Measurements from ENCODE around the gene RASSF3.
"Not testable (repeated sequence)": the region's sequence is repeated elsewhere in the genome, so short reads cannot be mapped to it uniquely, and the experiment has no call there.

The RASSF3 gene

DNA sequence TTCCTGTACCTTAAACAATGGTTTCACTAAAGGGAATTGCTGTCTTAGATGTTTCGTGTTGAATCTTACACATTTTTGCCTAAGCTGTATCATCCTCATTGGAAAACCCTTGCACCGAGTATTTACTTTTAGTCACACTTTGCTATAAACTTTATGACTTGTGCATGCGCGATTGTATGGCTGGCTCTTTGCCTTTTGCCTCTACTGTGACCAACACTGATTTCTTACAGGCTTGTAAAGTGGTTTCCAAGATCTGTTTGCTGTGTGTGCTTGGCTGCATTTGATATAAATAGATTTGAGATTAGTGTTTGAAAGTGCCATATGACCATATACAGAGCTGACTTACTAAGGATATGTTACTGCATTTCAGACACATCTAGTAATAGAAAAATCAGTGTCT lies 40.5 kb downstream of the RASSF3 start:
- peaks cover 30% of the 10 kb centered on the region for H3K4me1 Mint-ChIP-seq
- H3K27me3 Mint-ChIP-seq (ENCODE audit: low read depth), result no peaks in the 10 kb centered on the region
- H3K4me3 Mint-ChIP-seq, result no peak overlapping the region
- no peaks in the 10 kb centered on the region for H3K36me3 Mint-ChIP-seq (ENCODE audit: low read depth)
- H3K9me3 Mint-ChIP-seq, result no peaks in the 10 kb centered on the region
- H3K27ac Mint-ChIP-seq, result peak overlapping the region in 2 of 3 experiments; percentile 5
- TF ChIP-seq, protein P1, sequence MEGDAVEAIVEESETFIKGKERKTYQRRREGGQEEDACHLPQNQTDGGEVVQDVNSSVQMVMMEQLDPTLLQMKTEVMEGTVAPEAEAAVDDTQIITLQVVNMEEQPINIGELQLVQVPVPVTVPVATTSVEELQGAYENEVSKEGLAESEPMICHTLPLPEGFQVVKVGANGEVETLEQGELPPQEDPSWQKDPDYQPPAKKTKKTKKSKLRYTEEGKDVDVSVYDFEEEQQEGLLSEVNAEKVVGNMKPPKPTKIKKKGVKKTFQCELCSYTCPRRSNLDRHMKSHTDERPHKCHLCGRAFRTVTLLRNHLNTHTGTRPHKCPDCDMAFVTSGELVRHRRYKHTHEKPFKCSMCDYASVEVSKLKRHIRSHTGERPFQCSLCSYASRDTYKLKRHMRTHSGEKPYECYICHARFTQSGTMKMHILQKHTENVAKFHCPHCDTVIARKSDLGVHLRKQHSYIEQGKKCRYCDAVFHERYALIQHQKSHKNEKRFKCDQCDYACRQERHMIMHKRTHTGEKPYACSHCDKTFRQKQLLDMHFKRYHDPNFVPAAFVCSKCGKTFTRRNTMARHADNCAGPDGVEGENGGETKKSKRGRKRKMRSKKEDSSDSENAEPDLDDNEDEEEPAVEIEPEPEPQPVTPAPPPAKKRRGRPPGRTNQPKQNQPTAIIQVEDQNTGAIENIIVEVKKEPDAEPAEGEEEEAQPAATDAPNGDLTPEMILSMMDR (IDR thresholded peaks at IDR 0.05; ENCODE audit: unreplicated experiment in 3 of 3), result no peak

DNA sequence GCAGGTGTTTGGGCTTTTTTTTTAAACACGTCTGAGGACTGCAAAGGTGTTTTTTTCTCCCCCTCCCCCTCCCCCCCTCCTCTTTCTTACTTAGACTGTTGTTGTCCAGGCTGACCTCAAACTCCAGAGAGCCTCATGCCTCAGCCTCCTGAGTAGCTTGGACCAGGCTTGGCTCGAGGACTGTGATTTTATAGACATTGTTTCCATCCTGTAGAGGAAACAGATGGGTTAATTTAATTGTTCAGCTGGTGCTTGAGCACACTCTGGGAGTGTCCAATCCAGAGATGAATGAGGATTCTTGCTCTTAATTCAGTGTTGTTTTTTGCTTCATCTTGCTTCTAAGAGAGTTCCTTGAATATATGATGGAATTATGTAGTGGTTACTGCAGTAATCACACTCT lies 42.1 kb downstream of the RASSF3 start:
- H3K36me3 Mint-ChIP-seq (ENCODE audit: low read depth), result no peaks in the 10 kb centered on the region
- H3K9me3 Mint-ChIP-seq, result no peaks in the 10 kb centered on the region
- no peaks in the 10 kb centered on the region for H3K27me3 Mint-ChIP-seq (ENCODE audit: low read depth)
- H3K4me3 Mint-ChIP-seq, result no peak overlapping the region
- peaks cover 36% of the 10 kb centered on the region for H3K4me1 Mint-ChIP-seq
- TF ChIP-seq, protein P1 (IDR thresholded peaks at IDR 0.05; ENCODE audit: unreplicated experiment in 3 of 3), result no peak
- H3K27ac Mint-ChIP-seq, result no peak overlapping the region

DNA sequence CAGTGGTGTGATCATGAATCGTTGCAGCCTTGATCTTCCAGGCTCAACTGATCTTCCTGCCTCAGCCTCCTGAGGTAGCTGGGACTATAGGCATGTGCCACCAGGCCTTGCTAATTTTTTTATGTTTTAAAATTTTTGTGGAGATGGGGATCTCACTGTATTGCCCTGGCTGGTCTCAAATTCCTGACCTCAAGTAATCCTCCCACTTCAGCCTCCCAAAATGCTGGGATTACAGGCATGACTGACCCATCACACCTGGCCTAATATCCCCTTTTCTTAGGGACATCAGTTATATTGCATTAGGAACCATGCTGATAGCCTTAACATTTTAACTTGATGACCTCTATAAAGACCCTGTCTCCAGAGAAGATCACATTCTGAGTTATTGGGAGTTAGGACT lies 42.8 kb downstream of the RASSF3 start:
- Mint-ChIP-seq H3K4me1 (peaks cover 36% of the 10 kb centered on the region), H3K4me3 (no peak overlapping the region), H3K27ac (no peak overlapping the region), H3K9me3 (no peaks in the 10 kb centered on the region), H3K36me3 (ENCODE audit: low read depth) (no peaks in the 10 kb centered on the region), H3K27me3 (ENCODE audit: low read depth) (no peaks in the 10 kb centered on the region)
- TF ChIP-seq, protein P1 (IDR thresholded peaks at IDR 0.05; ENCODE audit: unreplicated experiment in 3 of 3), result no peak

DNA sequence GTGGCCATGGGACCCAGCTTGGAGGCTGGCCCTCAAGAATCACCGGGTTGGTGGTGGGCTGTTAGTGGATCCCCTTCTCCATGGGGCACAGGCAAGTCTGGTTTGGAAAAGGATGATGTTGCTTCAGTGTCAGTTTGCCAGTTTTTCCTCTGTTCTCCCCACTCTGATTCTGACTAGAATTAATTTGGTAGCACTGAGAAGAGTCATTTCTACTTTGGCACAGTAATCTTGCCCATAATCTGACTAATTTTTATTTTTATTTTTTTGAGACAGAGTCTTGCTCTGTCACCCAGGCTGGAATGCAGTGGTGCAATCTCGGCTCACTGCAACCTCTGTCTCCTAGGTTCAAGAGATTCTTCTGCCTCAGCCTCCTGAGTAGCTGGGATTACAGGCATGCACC lies 43.6 kb downstream of the RASSF3 start:
- H3K36me3 Mint-ChIP-seq (ENCODE audit: low read depth); H3K4me3 Mint-ChIP-seq; H3K27ac Mint-ChIP-seq; H3K9me3 Mint-ChIP-seq; H3K27me3 Mint-ChIP-seq (ENCODE audit: low read depth): not testable (repeated sequence)
- H3K4me1 Mint-ChIP-seq, result peaks cover 41% of the 10 kb centered on the region

DNA sequence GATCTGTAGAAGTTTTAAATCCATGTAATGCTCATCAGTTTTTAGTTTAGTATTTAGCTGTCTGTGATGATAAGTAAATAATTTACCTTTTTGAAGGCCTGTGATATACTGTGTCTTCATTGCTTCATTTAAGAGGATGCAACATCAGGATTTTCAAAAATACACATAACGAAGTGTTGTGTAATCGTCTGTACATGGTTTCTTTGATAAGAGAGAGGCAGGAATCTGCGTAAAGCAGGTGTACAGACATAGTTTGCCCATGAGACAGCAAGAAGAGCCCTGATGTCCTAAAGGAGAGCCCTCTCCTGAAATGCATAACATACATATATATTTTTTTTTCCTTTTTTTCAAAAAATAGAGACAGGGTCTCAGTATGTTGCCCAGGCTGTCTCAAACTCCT lies 44.8 kb downstream of the RASSF3 start:
- Mint-ChIP-seq H3K4me1 (peaks cover 38% of the 10 kb centered on the region), H3K4me3 (no peak overlapping the region), H3K36me3 (ENCODE audit: low read depth) (no peaks in the 10 kb centered on the region), H3K27me3 (ENCODE audit: low read depth) (peaks cover 5% of the 10 kb centered on the region), H3K27ac (no peak overlapping the region), H3K9me3 (no peaks in the 10 kb centered on the region)
- TF ChIP-seq, protein P1 (IDR thresholded peaks at IDR 0.05; ENCODE audit: unreplicated experiment in 3 of 3), result no peak

DNA sequence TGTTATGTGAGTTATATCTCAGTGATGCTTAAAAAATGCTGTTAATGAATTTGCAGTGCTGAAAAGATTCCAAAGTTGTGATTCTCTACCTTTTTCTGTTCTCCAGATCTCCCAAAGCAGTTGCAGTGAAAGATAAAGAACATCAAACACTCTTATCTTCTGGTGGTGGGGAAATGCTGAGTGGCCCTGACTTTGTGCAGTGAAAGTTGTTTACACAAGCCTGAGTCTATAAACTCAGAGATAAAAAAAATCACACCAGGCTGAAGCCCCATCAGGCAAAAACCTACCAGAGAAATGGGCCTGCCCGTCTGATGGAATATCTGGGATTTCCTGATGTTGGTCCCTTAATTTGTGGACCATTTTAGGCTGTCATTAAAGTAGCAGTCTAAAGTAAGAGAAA lies 46.1 kb downstream of the RASSF3 start:
- Mint-ChIP-seq H3K36me3 (ENCODE audit: low read depth) (no peaks in the 10 kb centered on the region), H3K4me1 (peaks cover 38% of the 10 kb centered on the region)
- TF ChIP-seq, protein P1 (IDR thresholded peaks at IDR 0.05; ENCODE audit: unreplicated experiment in 3 of 3), result no peak

More for the DNA sequence above, 46.1 kb downstream of the RASSF3 start:
- no peaks in the 10 kb centered on the region for H3K9me3 Mint-ChIP-seq
- peak overlapping the region in 1 of 3 experiments; percentile 8 for H3K27ac Mint-ChIP-seq
- no peak overlapping the region for H3K4me3 Mint-ChIP-seq
- peaks cover 5% of the 10 kb centered on the region for H3K27me3 Mint-ChIP-seq (ENCODE audit: low read depth)
